IMR-90 (cell line): ENCODE data around the gene PRKAB1. TPM values are rescaled to one million over a fixed set of nuclear protein-coding genes. Genes with fewer than 3 reads are reported as not detected.

Experiments used
- ATAC-seq: fragments of 200-7000 bp; cut with Tn5 transposase; 2 replicates; pipeline ENCODE4 v1.9.1; 2020; ENCODE audit warnings: low read depth, mild to moderate bottlenecking, moderate library complexity
- BruUV-seq: library from RNA; stranded (reverse); fragments of 400-500 nt; replicated peaks from 2 replicates; lab custom pipeline; 2021; lab: Mats Ljungman, UMichigan
- CTCF ChIA-PET: fragments of 300-600 bp; formaldehyde crosslinking; extraction: SDS; loops from one replicate; lab custom pipeline; 2021; ENCODE audit warnings: antibody characterized with exemption; lab: Yijun Ruan, JAX
- POLR2A ChIA-PET: fragments of 300-600 bp; sonication (Branson Sonifier 250); formaldehyde crosslinking; loops from one replicate; lab custom pipeline; 2022; ENCODE audit warnings: antibody characterized with exemption; ENCODE audit not compliant: unreplicated experiment; lab: Charles Lee
- DNase-seq: peaks from one replicate; pipeline ENCODE4 v3.0.0; 2013
- H2AFZ ChIP-seq: replicated peaks from 2 replicates; pipeline ENCODE3; 2013; ENCODE audit warnings: low read length, mild to moderate bottlenecking; ENCODE audit not compliant: poor library complexity
- H2AK5ac ChIP-seq: 2 replicates; pipeline ENCODE4 v1.6.1; 2013; ENCODE audit warnings: low read depth, low read length, inconsistent platforms
- H2AK9ac ChIP-seq: replicated peaks from 2 replicates; pipeline ENCODE3; 2013; ENCODE audit warnings: mild to moderate bottlenecking, low read depth, low read length, moderate library complexity; ENCODE audit not compliant: poor library complexity
- H2BK120ac ChIP-seq: 2 replicates; pipeline ENCODE4 v1.6.1; 2013; ENCODE audit warnings: low read depth, low read length, inconsistent platforms
- H2BK15ac ChIP-seq: 3 replicates; pipeline ENCODE4 v1.6.1; 2013; ENCODE audit warnings: low read depth, low read length, inconsistent platforms
- H2BK20ac ChIP-seq: 2 replicates; pipeline ENCODE4 v1.6.1; 2013; ENCODE audit warnings: low read depth, mild to moderate bottlenecking, inconsistent platforms, low read length, moderate library complexity
- H2BK5ac ChIP-seq: 2 replicates; pipeline ENCODE4 v1.6.1; 2013; ENCODE audit warnings: mild to moderate bottlenecking, low read depth, low read length, inconsistent platforms; ENCODE audit not compliant: poor library complexity, severe bottlenecking
- H3K14ac ChIP-seq: replicated peaks from 2 replicates; pipeline ENCODE4 v1.6.1; 2013; ENCODE audit warnings: low read depth, low read length, inconsistent platforms
- H3K18ac ChIP-seq: 2 replicates; pipeline ENCODE4 v1.6.1; 2013; ENCODE audit warnings: low read depth, low read length, control low read depth
- H3K23ac ChIP-seq: 2 replicates; pipeline ENCODE4 v1.6.1; 2013; ENCODE audit warnings: low read depth, low read length, inconsistent platforms
- H3K27ac ChIP-seq: 2 replicates; pipeline ENCODE4 v1.5.1; 2013; ENCODE audit warnings: mild to moderate bottlenecking, control low read depth, low read length; ENCODE audit not compliant: insufficient read depth
- H3K27me3 ChIP-seq: 2 replicates; pipeline ENCODE4 v1.6.1; 2013; ENCODE audit warnings: low read length; ENCODE audit not compliant: control insufficient read depth, insufficient read depth
- H3K36me3 ChIP-seq: 2 replicates; pipeline ENCODE4 v1.6.1; 2013; ENCODE audit warnings: low read length, mixed read lengths; ENCODE audit not compliant: control insufficient read depth, insufficient read depth
- H3K4ac ChIP-seq: 2 replicates; pipeline ENCODE4 v1.6.1; 2013; ENCODE audit warnings: low read depth, low read length, inconsistent platforms
- H3K4me1 ChIP-seq: 2 replicates; pipeline ENCODE4 v1.6.1; 2013; ENCODE audit warnings: low read length, mixed read lengths; ENCODE audit not compliant: control insufficient read depth, insufficient read depth
- H3K4me2 ChIP-seq: 2 replicates; pipeline ENCODE4 v1.6.1; 2013; ENCODE audit warnings: low read depth, mild to moderate bottlenecking, control low read depth, low read length, moderate library complexity
- H3K4me3 ChIP-seq: 2 replicates; pipeline ENCODE4 v1.5.1; 2013; ENCODE audit warnings: low read depth, mild to moderate bottlenecking, control low read depth, low read length, moderate library complexity; ENCODE audit not compliant: insufficient read depth
- H3K56ac ChIP-seq: 2 replicates; pipeline ENCODE4 v1.6.1; 2013; ENCODE audit warnings: low read length, inconsistent platforms; ENCODE audit not compliant: insufficient read depth; ENCODE audit errors: extremely low read depth
- H3K79me1 ChIP-seq, 2 experiments: 2 replicates each; pipeline ENCODE4 v1.6.1; 2013; ENCODE audit warnings: low read length in 2 of 2, inconsistent platforms in 1 of 2, low read depth in 1 of 2
- H3K9ac ChIP-seq: 2 replicates; pipeline ENCODE4 v1.6.1; 2013; ENCODE audit warnings: low read depth, low read length, control low read depth
- H3K9me1 ChIP-seq: 2 replicates; pipeline ENCODE4 v1.6.1; 2013; ENCODE audit warnings: low read length, inconsistent platforms; ENCODE audit not compliant: insufficient read depth
- H3K9me3 ChIP-seq: 2 replicates; pipeline ENCODE4 v1.6.1; 2013; ENCODE audit warnings: low read length; ENCODE audit not compliant: control insufficient read depth, insufficient read depth
- H4K20me1 ChIP-seq: 2 replicates; pipeline ENCODE4 v1.6.1; 2013; ENCODE audit warnings: low read length, inconsistent platforms; ENCODE audit not compliant: insufficient read depth
- H4K5ac ChIP-seq: 2 replicates; pipeline ENCODE4 v1.6.1; 2013; ENCODE audit warnings: mild to moderate bottlenecking, low read depth, low read length, control low read depth
- H4K8ac ChIP-seq, 2 experiments: 2 replicates each; pipeline ENCODE4 v1.6.1; 2013; ENCODE audit warnings: low read depth in 2 of 2, low read length in 2 of 2, control low read depth in 1 of 2, inconsistent platforms in 1 of 2
- H4K91ac ChIP-seq: 2 replicates; pipeline ENCODE4 v1.6.1; 2013; ENCODE audit warnings: low read depth, low read length, inconsistent platforms; ENCODE audit not compliant: insufficient read depth
- CEBPB ChIP-seq: IDR thresholded peaks from 2 replicates; pipeline ENCODE4 v1.6.1; 2012; ENCODE audit warnings: low read depth, low read length, improper control_type of control experiment
- CHD1 ChIP-seq: IDR thresholded peaks from 2 replicates; pipeline ENCODE4 v1.6.1; 2012; ENCODE audit warnings: low read depth, low read length, improper control_type of control experiment
- CTCF ChIP-seq: conservative IDR thresholded peaks from 2 replicates; pipeline ENCODE4 v1.5.1; 2012; ENCODE audit warnings: mild to moderate bottlenecking, low read depth, low read length, improper control_type of control experiment
- ELK1 ChIP-seq: fragments of 150-350 bp; IDR thresholded peaks from 2 replicates; pipeline ENCODE4 v1.6.1; 2016; ENCODE audit warnings: low read depth, mild to moderate bottlenecking, low read length, moderate library complexity, borderline replicate concordance
- FOS ChIP-seq: fragments of 150-350 bp; IDR thresholded peaks from 2 replicates; pipeline ENCODE4 v1.6.1; 2016; ENCODE audit warnings: low read depth, low read length
- MAFK ChIP-seq: IDR thresholded peaks from 2 replicates; pipeline ENCODE4 v1.6.1; 2012; ENCODE audit warnings: low read depth, low read length, improper control_type of control experiment
- MAZ ChIP-seq: IDR thresholded peaks from 2 replicates; pipeline ENCODE4 v1.6.1; 2012; ENCODE audit warnings: low read depth, mild to moderate bottlenecking, low read length, improper control_type of control experiment, moderate library complexity, borderline replicate concordance
- MXI1 ChIP-seq: IDR thresholded peaks from 2 replicates; pipeline ENCODE4 v1.6.1; 2012; ENCODE audit warnings: low read depth, mild to moderate bottlenecking, low read length, moderate library complexity, borderline replicate concordance
- NFE2L2 ChIP-seq: fragments of 150-350 bp; IDR thresholded peaks from 2 replicates; pipeline ENCODE4 v1.6.1; 2016; ENCODE audit warnings: low read depth, mild to moderate bottlenecking, low read length
- POLR2A ChIP-seq: IDR thresholded peaks from 2 replicates; pipeline ENCODE4 v1.6.1; 2012; ENCODE audit warnings: mild to moderate bottlenecking, low read depth, low read length
- RAD21 ChIP-seq: IDR thresholded peaks from 2 replicates; pipeline ENCODE4 v1.6.1; 2012; ENCODE audit warnings: low read length, improper control_type of control experiment
- RCOR1 ChIP-seq: IDR thresholded peaks from 2 replicates; pipeline ENCODE4 v1.6.1; 2012; ENCODE audit warnings: mild to moderate bottlenecking, low read length, improper control_type of control experiment; ENCODE audit not compliant: insufficient replicate concordance
- SMC3 ChIP-seq: fragments of 150-350 bp; IDR thresholded peaks from 2 replicates; pipeline ENCODE4 v1.6.1; 2016; ENCODE audit warnings: low read depth, mild to moderate bottlenecking, antibody characterized with exemption, low read length, moderate library complexity
- USF2 ChIP-seq: fragments of 150-350 bp; IDR thresholded peaks from 2 replicates; pipeline ENCODE4 v1.6.1; 2017; ENCODE audit warnings: mild to moderate bottlenecking, antibody characterized with exemption, low read length, low read depth
- WGBS, 2 experiments: methylation state at CpG; one replicate each; pipeline versions ENCODE4 v1.1.5 to v1.1.7; 2013; ENCODE audit warnings: missing lambda C conversion rate in 2 of 2; ENCODE audit not compliant: insufficient read length in 1 of 2; ENCODE audit errors: extremely low coverage in 2 of 2; 5-methylcytosine and 5-hydroxymethylcytosine counted together
- dilution Hi-C: fragments of 300-500 bp; cut with HindIII; formaldehyde crosslinking; loops from one replicate; pipeline ENCODE4 v1.14.3; 2018; ENCODE audit warnings: low sequenced_read_pairs; ENCODE audit not compliant: unreplicated experiment
- in situ Hi-C: fragments of 300-500 bp; cut with MboI; formaldehyde crosslinking; loops from 3 replicates; pipeline ENCODE4 v1.14.3; 2019; ENCODE audit warnings: low sequenced_read_pairs, inconsistent platforms, mixed read lengths
- intact Hi-C: fragments of 100-400 bp; cut with micrococcal nuclease; formaldehyde crosslinking; loops from 2 replicates; pipeline ENCODE4 v1.10.0; 2022
- polyA plus RNA-seq, 3 experiments: library from polyadenylated mRNA; depleted of rRNA; stranded (reverse); fragments of >200 nt; gene quantifications; 2 replicates each; pipeline ENCODE4 v1.2.3, GENCODE V29; 2012; ENCODE audit warnings: low replicate concordance in 1 of 3
- total RNA-seq: library from RNA; depleted of rRNA; stranded (reverse); fragments of >200 nt; gene quantifications from 2 replicates; pipeline ENCODE4 v1.2.3, GENCODE V29; 2012

PRKAB1 gene
- total and polyA plus RNA-seq, 2 of the 4 experiments (the other 2 are of a cell fraction): 9.7 to 19.3 TPM

- BruUV-seq: no TSS peak
- H3K56ac ChIP-seq: no peak overlapping the region
- no peak overlapping the region for H2AK9ac ChIP-seq
- ATAC-seq (no peak), DNase-seq (no peak)
- no peaks in the 10 kb centered on the region for H4K20me1 ChIP-seq
- no peak overlapping the region for H2BK20ac ChIP-seq
- no peaks in the 10 kb centered on the region for H3K27me3 ChIP-seq
- no peak overlapping the region for H2BK15ac ChIP-seq
- no peak overlapping the region for H3K27ac ChIP-seq
- peaks cover 6% of the 10 kb centered on the region for H3K4me1 ChIP-seq
- no peak overlapping the region for H2BK5ac ChIP-seq
- H3K23ac ChIP-seq: no peak overlapping the region
- no peak overlapping the region for H3K9ac ChIP-seq
- H4K91ac ChIP-seq: no peak overlapping the region
- no peaks in the 10 kb centered on the region for H3K9me3 ChIP-seq
- intact Hi-C loops: no loop called here
- H2BK120ac ChIP-seq: no peak overlapping the region
- TF ChIP-seq RAD21: no peak
- no peak for TF ChIP-seq CTCF
- TF ChIP-seq NFE2L2: no peak
- no peak for TF ChIP-seq MXI1
- no peak for TF ChIP-seq MAZ
- no peak for TF ChIP-seq SMC3
- no peak for TF ChIP-seq ELK1
- TF ChIP-seq USF2: no peak
- TF ChIP-seq CHD1: no peak
- TF ChIP-seq POLR2A: no peak
- TF ChIP-seq MAFK: no peak
- no peak for TF ChIP-seq FOS
- no peak for TF ChIP-seq CEBPB
- no peak for TF ChIP-seq RCOR1
- H4K8ac ChIP-seq: no peak overlapping the region
- no peak overlapping the region for H2AFZ ChIP-seq
- CTCF ChIA-PET: no interaction called here
- POLR2A ChIA-PET: interaction anchor here (1.1 kb wide), 1 partner anchor 190 kb away, joined by 18 read pairs; the partner anchor contains the start of gene CIT
- no peak overlapping the region for H2AK5ac ChIP-seq
- 100% methylated on average over 1 of the region's 14 CpGs; no CpG with 5 or more reads in 1 of the 2 experiments for WGBS, 2 experiments
- in situ Hi-C loops: no loop called here
- no peak overlapping the region for H3K18ac ChIP-seq
- no peak overlapping the region for H3K4me3 ChIP-seq
- dilution Hi-C loops: no loop called here
- H3K14ac ChIP-seq: no peak overlapping the region
- peaks cover 6% of the 10 kb centered on the region; the same call in 1 of the 2 replicates for H3K9me1 ChIP-seq
- H3K4me2 ChIP-seq: no peak overlapping the region
- H4K5ac ChIP-seq: no peak overlapping the region
- no peak overlapping the region for H3K4ac ChIP-seq
- H3K36me3 ChIP-seq: 0 out of 2 replicates have a peak, but pooled peaks cover 3% of the 10 kb centered on the region
- H3K79me1 ChIP-seq: 0 out of 4 replicates have a peak, but pooled peaks cover 0 to 5% of the 10 kb centered on the region in 2 experiments
These were observed 19.5 kb downstream of the PRKAB1 start for GRCh38 chr12:119687406-119687805.
